Measurements from ENCODE around the gene SNTN.

GRCh38 chr3:63617391-63617790, 35.1 kb upstream of the SNTN start:
- TF ChIP-seq CTCF (conservative IDR thresholded peaks at IDR 0.05; ENCODE audit: low read depth, low read length): no peak
- no peak for TF ChIP-seq EZH2 (IDR thresholded peaks at IDR 0.05; ENCODE audit: borderline replicate concordance, low read depth, low read length, poor library complexity, severe bottlenecking)

Data from A673 (cell line).